B cell (primary cell): ENCODE measurements around the gene DGCR6L. TPM values are rescaled to one million over a fixed set of nuclear protein-coding genes. Genes with fewer than 3 reads are reported as not detected.

Experiments
- ATAC-seq: fragments of 200-7000 bp; cut with Tn5 transposase; one replicate; pipeline ENCODE4 v1.10.0; 2021; ENCODE audit warnings: low read depth, mild to moderate bottlenecking, moderate number of reproducible peaks, moderate library complexity
- CTCF ChIA-PET: fragments of 350-600 bp; sonication (Branson Sonifier 250); formaldehyde crosslinking; loops from one replicate; lab custom pipeline; 2021; ENCODE audit warnings: antibody characterized with exemption, inconsistent platforms; lab: Charles Lee
- POLR2A ChIA-PET: fragments of 350-600 bp; sonication (Branson Sonifier 250); formaldehyde crosslinking; loops from one replicate; lab custom pipeline; 2021; ENCODE audit warnings: antibody characterized with exemption; lab: Charles Lee
- DNase-seq: peaks from one replicate; pipeline ENCODE4 v3.0.0; 2013
- H2AFZ ChIP-seq: 2 replicates; pipeline ENCODE4 v1.6.1; 2012; ENCODE audit warnings: mild to moderate bottlenecking, low read depth, low read length; ENCODE audit not compliant: insufficient read depth, poor library complexity, severe bottlenecking
- H3K27ac ChIP-seq, 2 donors: 1 replicate in 1 of 2; 2 replicates in 1 of 2; pipeline ENCODE4 v1.5.1; 2012 to 2013; ENCODE audit warnings: low read length in 2 of 2, mild to moderate bottlenecking in 2 of 2, moderate library complexity in 1 of 2
- H3K27me3 ChIP-seq, 4 experiments: fragments of 200-600 bp in 1 of 4; sonication (generic) in 1 of 4; replicated peaks in 1 of 4; 1 replicate in 2 of 4; 2 replicates in 2 of 4; pipeline versions ENCODE4 v1.6.1 to v1.7.0; 2013 to 2016; ENCODE audit warnings: low read length in 3 of 4, mild to moderate bottlenecking in 2 of 4, mixed read lengths in 1 of 4, moderate library complexity in 1 of 4; ENCODE audit not compliant: insufficient read depth in 4 of 4, control insufficient read depth in 3 of 4; ENCODE audit errors: control extremely low read depth in 1 of 4
- H3K36me3 ChIP-seq, 2 experiments: replicated peaks in 1 of 2; 1 replicate in 1 of 2; 2 replicates in 1 of 2; pipeline versions ENCODE4 v1.6.1 to v1.7.1; 2013; ENCODE audit warnings: low read length in 1 of 2; ENCODE audit not compliant: insufficient read depth in 2 of 2, control insufficient read depth in 1 of 2; ENCODE audit errors: control extremely low read depth in 1 of 2, extremely low read depth in 1 of 2
- H3K4me1 ChIP-seq, 2 donors: fragments of 200-600 bp in 1 of 2; sonication (generic) in 1 of 2; 1 replicate in 1 of 2; 2 replicates in 1 of 2; pipeline versions ENCODE4 v1.5.1 to v1.6.1; 2013 to 2017; ENCODE audit warnings: low read length in 2 of 2; ENCODE audit not compliant: control insufficient read depth in 2 of 2, insufficient read depth in 2 of 2
- H3K4me2 ChIP-seq: replicated peaks from 2 replicates; pipeline ENCODE3; 2012; ENCODE audit warnings: mild to moderate bottlenecking, low read depth, low read length; ENCODE audit not compliant: poor library complexity, severe bottlenecking
- H3K4me3 ChIP-seq, 5 experiments: fragments of 200-600 bp in 1 of 5; sonication (generic) in 1 of 5; 1 replicate in 3 of 5; 2 replicates in 2 of 5; pipeline versions ENCODE4 v1.5.1 to v1.7.0; 2011 to 2016; ENCODE audit warnings: low read length in 4 of 5, mild to moderate bottlenecking in 4 of 5, low read depth in 2 of 5, control low read depth in 1 of 5, moderate library complexity in 1 of 5; ENCODE audit not compliant: insufficient read depth in 1 of 5; ENCODE audit errors: control extremely low read depth in 1 of 5, extremely low read depth in 1 of 5
- H3K79me2 ChIP-seq: fragments of 200-600 bp; sonication (generic); one replicate; pipeline ENCODE4 v1.6.0; 2016; ENCODE audit warnings: low read length; ENCODE audit not compliant: control insufficient read depth, insufficient read depth
- H3K9ac ChIP-seq: fragments of 200-600 bp; sonication (generic); 2 replicates; pipeline ENCODE4 v1.6.1; 2017; ENCODE audit warnings: mild to moderate bottlenecking, low read length, moderate library complexity
- H3K9me3 ChIP-seq, 3 donors: one replicate each; pipeline versions ENCODE4 v1.6.1 to v1.7.1; 2013; ENCODE audit warnings: low read length in 2 of 3; ENCODE audit not compliant: control insufficient read depth in 2 of 3, insufficient read depth in 1 of 3; ENCODE audit errors: control extremely low read depth in 1 of 3
- H4K20me1 ChIP-seq: 2 replicates; pipeline ENCODE4 v1.6.0; 2012; ENCODE audit warnings: mild to moderate bottlenecking, low read length; ENCODE audit not compliant: insufficient read depth, control insufficient read depth, poor library complexity, severe bottlenecking
- H3K27ac Mint-ChIP-seq: one replicate; pipeline ENCODE4 v1.8.0; 2021; ENCODE audit warnings: mixed read lengths
- H3K27me3 Mint-ChIP-seq: one replicate; pipeline ENCODE4 v1.8.0; 2021; ENCODE audit warnings: mixed read lengths
- H3K4me1 Mint-ChIP-seq: one replicate; pipeline ENCODE4 v1.8.0; 2021; ENCODE audit warnings: mixed read lengths
- H3K4me3 Mint-ChIP-seq: one replicate; pipeline ENCODE4 v1.8.0; 2021; ENCODE audit warnings: mixed read lengths
- H3K9me3 Mint-ChIP-seq: one replicate; pipeline ENCODE4 v1.8.0; 2022; ENCODE audit warnings: mixed read lengths; ENCODE audit not compliant: insufficient read depth
- EZH2 ChIP-seq: IDR thresholded peaks from 2 replicates; pipeline ENCODE4 v1.6.1; 2012; ENCODE audit warnings: borderline replicate concordance, low read depth, mild to moderate bottlenecking, moderate library complexity, low read length; ENCODE audit not compliant: insufficient read depth, poor library complexity, severe bottlenecking
- WGBS: methylation state at CpG from one replicate; pipeline ENCODE4 v1.1.5; 2013; ENCODE audit warnings: missing lambda C conversion rate; ENCODE audit not compliant: insufficient coverage; 5-methylcytosine and 5-hydroxymethylcytosine counted together
- intact Hi-C: fragments of 100-400 bp; cut with micrococcal nuclease; formaldehyde crosslinking; loops from one replicate; pipeline ENCODE4 v1.10.0; 2022
- polyA plus RNA-seq: library from polyadenylated mRNA; depleted of rRNA; stranded (reverse); fragments of >200 nt; gene quantifications from 2 replicates; pipeline ENCODE4 v1.2.3, GENCODE V29; 2012
- total RNA-seq, 2 donors: library from RNA; stranded (reverse); fragments of 120-200 nt in 1 of 2; gene quantifications; 1 replicate in 1 of 2; 2 replicates in 1 of 2; pipeline versions ENCODE4 v1.2.3 to v1.2.4, GENCODE V29; 2013 to 2022
- TF ChIP-seq, protein P1 (sequence below): fragments of 200-600 bp; IDR thresholded peaks from one replicate; pipeline ENCODE4 v1.8.0; 2022; ENCODE audit warnings: antibody characterized with exemption, mild to moderate bottlenecking

The DGCR6L gene
- total and polyA plus RNA-seq, 2 donors (not counting 1 experiment from before 2014, with no cell fraction given), result 21.2 to 33.4 TPM

DNA sequence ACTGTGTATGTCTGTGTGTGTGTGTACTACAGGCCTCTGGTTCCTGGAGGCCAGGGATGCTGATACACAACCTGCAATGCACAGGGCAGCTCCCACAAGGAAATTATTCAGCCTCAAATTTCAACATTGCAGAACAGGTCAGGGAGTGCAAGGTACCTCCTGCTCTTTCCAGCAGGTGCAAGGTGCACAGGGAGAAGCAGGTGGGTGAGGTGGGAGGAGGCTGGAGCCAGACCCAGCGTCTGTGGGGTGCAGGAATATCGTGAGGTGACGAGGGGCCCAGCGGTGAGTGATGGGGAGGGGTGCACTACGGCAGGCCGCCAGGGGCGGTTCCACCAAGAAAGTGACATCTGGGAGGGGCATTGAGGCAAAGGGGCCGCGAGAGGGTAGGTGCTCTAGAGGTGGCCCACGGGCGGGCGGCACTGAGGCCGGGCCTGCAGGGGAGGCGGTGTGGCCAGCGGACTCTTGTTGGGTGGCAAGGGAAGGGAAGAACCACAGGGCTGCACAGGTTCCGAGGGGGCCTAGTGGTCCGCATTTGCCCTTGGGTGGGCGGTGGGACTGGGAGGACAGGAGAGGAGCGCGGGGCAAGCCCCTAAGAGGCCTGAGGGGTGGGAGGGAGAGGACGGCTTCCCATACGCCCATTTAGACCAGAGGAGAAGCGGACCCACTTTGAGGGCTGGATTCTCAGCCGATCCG is 21.6 kb downstream of the DGCR6L start:
- Histone ChIP-seq H3K4me3 (peak overlapping the region in 3 of 5 experiments; percentile 28 to 63 (median 53)), H3K9ac (peak overlapping the region; percentile 71), H3K27me3 (peaks cover 0 to 7% (median 0%) of the 10 kb centered on the region in 4 experiments), H3K27ac (no peak overlapping the region), H3K4me1 (peaks cover 4 to 10% of the 10 kb centered on the region in 2 donors), H3K4me2 (peak overlapping the region; percentile 99), H3K9me3 (peaks cover 0 to 7% (median 0%) of the 10 kb centered on the region in 3 donors), H4K20me1 (no peaks in the 10 kb centered on the region), H3K79me2 (no peaks in the 10 kb centered on the region), H3K36me3 (no peaks in the 10 kb centered on the region), H2AFZ (peak overlapping the region; percentile 99)
- DNase-seq (no peak), ATAC-seq (no peak)
- ChIA-PET POLR2A (interaction anchor here (0.9 kb wide), 1 partner anchor 277 kb away, joined by 3 read pairs; the partner anchor contains the start of gene TANGO2), CTCF (no interaction called here)
- Mint-ChIP-seq H3K4me1 (peaks cover 8% of the 10 kb centered on the region), H3K27ac (no peak overlapping the region), H3K9me3 (no peaks in the 10 kb centered on the region), H3K27me3 (peaks cover 8% of the 10 kb centered on the region), H3K4me3 (peak overlapping the region; percentile 90)
- 82% methylated on average over 25 of the region's 25 CpGs for WGBS
- TF ChIP-seq, protein P1, sequence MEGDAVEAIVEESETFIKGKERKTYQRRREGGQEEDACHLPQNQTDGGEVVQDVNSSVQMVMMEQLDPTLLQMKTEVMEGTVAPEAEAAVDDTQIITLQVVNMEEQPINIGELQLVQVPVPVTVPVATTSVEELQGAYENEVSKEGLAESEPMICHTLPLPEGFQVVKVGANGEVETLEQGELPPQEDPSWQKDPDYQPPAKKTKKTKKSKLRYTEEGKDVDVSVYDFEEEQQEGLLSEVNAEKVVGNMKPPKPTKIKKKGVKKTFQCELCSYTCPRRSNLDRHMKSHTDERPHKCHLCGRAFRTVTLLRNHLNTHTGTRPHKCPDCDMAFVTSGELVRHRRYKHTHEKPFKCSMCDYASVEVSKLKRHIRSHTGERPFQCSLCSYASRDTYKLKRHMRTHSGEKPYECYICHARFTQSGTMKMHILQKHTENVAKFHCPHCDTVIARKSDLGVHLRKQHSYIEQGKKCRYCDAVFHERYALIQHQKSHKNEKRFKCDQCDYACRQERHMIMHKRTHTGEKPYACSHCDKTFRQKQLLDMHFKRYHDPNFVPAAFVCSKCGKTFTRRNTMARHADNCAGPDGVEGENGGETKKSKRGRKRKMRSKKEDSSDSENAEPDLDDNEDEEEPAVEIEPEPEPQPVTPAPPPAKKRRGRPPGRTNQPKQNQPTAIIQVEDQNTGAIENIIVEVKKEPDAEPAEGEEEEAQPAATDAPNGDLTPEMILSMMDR, result no peak
- TF ChIP-seq EZH2, result no peak
- intact Hi-C loops, result loop anchor here (2.0 kb wide), 2 partner anchors 217 to 1119 kb away; partner anchors contain the start of genes DGCR8 and SLC25A1
